NCI-H1694 treated with DMSO at 0.1 percent for 48 hours (cell line): Measurements from ENCODE around the gene TIAM1.

ENCODE experiments used
- DNase-seq: peaks from one replicate; lab custom pipeline; 2025; lab: John Stamatoyannopoulos, UW

TIAM1 gene

GRCh38 chr21:31283025-31283424, 61.0 kb downstream of the TIAM1 start:
- DNase-seq, result no peak

DNA sequence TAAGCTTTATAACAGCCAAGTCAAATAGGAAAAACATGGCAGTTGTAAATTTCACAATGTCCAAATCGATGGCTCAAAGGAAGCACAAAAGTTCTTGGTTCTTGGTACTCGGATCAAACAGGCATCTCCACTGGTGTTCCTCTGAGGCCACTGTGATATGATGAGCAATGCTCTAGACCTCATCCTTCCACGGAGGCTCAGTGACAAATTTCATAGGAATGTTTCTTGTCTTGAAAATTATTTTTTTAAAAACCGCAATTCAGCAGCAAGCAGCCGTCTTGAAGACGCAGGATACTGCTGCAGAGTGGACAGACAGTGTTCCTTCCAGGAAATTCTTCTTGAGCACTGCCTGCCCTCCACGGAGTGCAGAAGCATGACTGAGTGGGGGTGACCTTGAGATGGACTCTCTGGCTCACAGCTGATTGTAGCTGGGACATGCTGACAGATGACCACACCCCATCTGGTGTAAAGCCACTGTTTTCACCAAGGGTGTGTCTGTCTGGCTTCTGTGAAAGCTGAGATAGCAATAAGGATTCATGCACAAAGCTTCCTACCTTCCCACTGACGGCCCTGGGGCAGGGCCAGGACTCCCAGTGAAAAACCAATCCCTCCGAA, 61.9 kb downstream of the TIAM1 start:
- no peak for DNase-seq

GRCh38 chr21:31281561-31281960, 62.5 kb downstream of the TIAM1 start:
- DNase-seq, result no peak

DNA sequence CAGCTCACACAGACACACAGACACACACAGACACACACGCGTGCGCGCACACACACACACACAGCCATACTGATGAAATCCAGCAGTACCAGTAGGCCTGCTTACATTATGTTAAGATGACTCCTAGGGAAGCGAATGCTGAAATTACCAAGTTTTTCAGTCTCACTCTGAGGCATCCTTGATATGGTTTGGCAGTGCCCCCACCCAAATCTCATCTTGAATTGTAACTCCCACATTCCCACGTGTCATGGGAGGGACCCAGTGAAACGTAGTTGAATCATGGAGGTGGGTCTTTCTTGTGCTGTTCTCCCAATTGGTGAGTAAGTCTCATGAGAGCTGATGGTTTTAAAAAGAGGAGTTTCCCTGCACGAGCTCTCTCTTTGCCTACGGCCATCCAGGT, 64.1 kb downstream of the TIAM1 start:
- DNase-seq, result no peak

GRCh38 chr21:31279214-31279613, 64.8 kb downstream of the TIAM1 start:
- no peak for DNase-seq

- DNase-seq, result no peak
These were observed 65.4 kb downstream of the TIAM1 start for GRCh38 chr21:31278511-31279130.

- DNase-seq, result no peak
These were observed 67.4 kb downstream of the TIAM1 start for GRCh38 chr21:31276663-31277062.

- DNase-seq, result no peak
These were observed 68.2 kb downstream of the TIAM1 start for GRCh38 chr21:31275901-31276300.

DNA sequence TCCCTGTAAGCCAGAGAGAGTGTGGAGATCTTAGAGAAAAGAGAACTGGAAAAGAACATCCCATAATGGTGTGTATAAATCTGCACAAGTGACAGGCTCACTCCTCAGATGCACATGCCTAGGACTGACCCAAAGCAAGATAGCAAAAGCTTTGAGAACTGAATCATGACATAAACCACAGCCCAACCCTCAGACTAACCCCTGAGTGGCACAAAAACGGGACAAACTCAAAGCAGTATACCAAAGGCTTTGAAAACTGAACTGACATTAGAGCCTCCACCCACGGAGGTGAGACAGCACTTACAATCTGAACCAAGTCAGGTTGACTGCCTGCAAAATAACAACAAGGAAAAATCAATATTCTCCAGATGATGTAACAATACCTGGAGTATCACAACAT, 70.8 kb downstream of the TIAM1 start:
- DNase-seq, result no peak

GRCh38 chr21:31268090-31268489, 76.0 kb downstream of the TIAM1 start:
- DNase-seq, result no peak

GRCh38 chr21:31267644-31268043, 76.4 kb downstream of the TIAM1 start:
- no peak for DNase-seq

DNA sequence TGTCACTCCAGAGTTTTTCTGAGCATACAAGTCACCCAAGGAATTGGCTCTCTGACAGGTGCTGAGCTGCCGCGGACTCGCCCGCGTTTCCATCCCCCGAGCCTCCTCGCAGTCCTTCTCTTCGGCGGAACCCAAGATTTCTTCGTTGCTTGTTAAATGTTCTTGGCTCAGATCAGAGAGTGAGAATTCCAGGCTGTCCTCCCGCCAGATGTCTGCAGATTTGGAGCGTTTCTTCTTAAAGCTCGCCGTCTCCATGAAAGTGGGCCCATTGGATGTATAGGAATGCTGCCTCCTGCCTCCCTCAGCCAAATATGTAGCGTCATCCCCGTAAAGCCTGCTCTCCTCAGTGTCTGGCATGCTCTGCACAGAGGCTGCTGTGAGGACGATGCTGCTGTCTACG, 77.8 kb downstream of the TIAM1 start:
- DNase-seq, result no peak

GRCh38 chr21:31265366-31266013, 78.6 kb downstream of the TIAM1 start:
- no peak for DNase-seq

- no peak for DNase-seq
These were observed 79.5 kb downstream of the TIAM1 start for GRCh38 chr21:31264574-31264973.

DNA sequence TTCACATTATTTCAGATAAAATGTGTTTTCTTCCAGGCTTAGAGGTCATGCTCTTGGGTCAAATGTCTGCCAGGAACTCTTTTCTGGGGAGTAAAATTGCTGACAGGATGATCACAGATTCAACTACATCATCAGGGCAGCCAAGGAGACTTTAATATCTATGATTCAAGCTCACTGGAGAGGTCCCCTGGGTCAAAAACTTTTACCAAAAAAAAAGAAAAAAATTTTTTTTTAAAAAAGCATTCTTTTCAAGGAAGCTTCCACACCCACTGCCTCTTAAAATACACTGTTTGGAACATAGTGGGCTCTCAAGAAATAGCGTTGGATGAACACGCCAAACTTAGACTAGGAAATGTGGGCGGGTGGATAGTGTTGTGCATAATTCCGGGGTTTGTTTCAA, 81.3 kb downstream of the TIAM1 start:
- DNase-seq, result no peak

- DNase-seq, result no peak
These were observed 82.3 kb downstream of the TIAM1 start for GRCh38 chr21:31261759-31262158.

DNA sequence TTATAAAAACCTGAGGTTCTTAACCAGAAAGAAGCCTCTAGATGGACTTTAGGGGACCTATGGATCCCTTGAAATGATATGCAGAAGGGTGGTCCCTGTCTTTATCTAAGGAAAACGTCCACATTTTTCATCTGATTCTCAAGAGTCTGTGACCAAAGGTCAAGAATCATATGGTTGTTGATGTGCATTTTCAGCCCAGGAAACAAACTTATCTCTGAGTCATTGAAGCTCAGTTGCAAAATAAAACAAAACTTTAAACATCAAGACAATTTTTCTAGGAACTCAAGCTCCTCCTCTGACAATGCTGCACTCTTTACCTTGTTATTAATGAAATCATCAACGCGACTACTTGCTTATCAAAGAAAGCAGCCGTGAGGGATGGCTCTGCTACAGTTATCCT, 83.3 kb downstream of the TIAM1 start:
- DNase-seq, result no peak

DNA sequence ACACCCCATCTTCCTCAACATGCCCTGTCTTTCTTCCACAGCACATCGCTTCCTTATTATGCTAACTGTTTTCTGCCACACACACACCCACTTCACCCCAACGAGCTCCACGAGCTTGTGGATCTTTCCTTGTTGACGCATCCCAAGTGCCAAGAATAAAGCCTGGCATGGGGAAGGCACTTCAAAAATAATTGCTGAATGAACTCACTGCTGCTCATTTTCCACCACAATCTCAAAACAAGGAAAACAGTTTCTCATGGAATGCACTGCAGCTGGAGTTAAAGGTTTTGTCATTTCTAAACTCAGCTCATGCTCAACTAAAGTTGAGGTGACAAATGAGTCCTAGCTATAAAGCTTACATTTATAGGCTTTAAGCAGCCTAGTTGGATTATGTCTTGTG, 86.0 kb downstream of the TIAM1 start:
- DNase-seq, result no peak

- DNase-seq, result no peak
These were observed 86.8 kb downstream of the TIAM1 start for GRCh38 chr21:31257265-31257664.

DNA sequence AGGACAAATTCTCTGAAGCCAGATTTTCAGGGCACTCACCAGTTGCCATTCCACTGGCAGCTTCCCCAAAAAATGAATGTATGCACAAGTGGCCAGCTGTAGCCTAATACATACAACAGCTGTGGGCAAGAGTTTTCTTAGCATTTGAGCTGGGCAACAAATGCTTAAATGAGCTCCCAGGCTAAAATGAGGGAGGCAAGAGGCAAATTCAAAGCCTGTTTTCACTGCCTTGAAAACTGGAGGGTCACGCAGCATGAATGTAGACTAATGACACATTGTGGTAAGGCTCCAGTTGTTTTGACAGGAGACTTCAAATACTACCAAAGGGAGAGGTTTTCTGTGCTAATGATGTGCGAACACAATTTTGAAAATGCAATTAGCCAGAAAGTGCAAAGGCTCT, 88.2 kb downstream of the TIAM1 start:
- DNase-seq, result peak; percentile 44

GRCh38 chr21:31255036-31255435, 89.0 kb downstream of the TIAM1 start:
- no peak for DNase-seq

DNA sequence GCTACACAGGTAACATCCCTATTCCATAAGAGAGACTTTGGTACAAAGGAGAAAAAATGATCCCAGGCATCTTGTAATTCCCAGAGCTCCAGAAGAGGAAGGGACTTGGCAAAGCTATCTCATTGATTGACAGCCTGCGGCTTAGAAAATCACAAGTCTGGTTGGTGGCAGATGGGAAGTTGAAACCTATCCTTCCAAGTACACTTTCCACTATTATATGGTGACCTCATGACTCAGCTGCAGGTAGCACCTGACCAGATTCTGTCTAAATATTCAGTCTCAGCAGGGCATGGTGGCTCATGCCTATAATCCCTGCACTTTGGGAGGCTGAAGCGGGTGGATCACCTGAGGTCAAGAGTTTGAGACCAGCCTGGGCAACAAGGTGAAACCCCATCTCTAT, 89.9 kb downstream of the TIAM1 start:
- DNase-seq, result no peak

- DNase-seq, result no peak
These were observed 90.4 kb downstream of the TIAM1 start for GRCh38 chr21:31253684-31254083.

DNA sequence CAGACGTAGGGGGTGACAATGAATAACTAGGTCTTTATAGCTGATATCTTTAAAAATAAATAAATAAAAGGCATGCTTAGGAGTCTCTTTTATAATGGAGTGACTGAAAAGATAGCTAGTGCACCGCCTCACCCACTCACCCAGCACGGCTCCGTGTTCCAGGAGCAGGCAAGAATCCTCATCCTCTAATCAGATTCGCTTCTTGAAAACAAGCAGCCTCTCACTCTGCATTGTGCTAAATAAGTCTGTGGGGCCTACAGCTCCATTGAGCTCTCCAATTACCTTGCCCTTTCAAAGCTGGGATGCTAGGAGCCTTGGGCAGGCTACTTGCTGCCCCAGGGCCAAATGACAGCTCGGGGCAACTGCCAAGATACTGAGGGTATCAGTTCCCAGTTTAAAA, 91.5 kb downstream of the TIAM1 start:
- no peak for DNase-seq
